Activated CD8-positive, alpha-beta T cell treated with anti-CD3 and anti-CD28 coated beads, Interleukin-2, amount 10 ng/mL, durations not matched to agents 7 days and 5 days (primary cell): Measurements from ENCODE around the gene CTU2. TPM values are rescaled to one million over a fixed set of nuclear protein-coding genes. Genes with fewer than 3 reads are reported as not detected.

ENCODE experiments used
- ATAC-seq: fragments of 150-1000 bp; cut with Tn5 transposase; one replicate; pipeline ENCODE4 v1.10.0; 2021; ENCODE audit warnings: moderate library complexity
- CTCF ChIA-PET: fragments of 350-600 bp; sonication (Branson Sonifier 250); formaldehyde crosslinking; loops from one replicate; lab custom pipeline; 2021; ENCODE audit warnings: antibody characterized with exemption; lab: Charles Lee
- POLR2A ChIA-PET: fragments of 350-600 bp; sonication (Branson Sonifier 250); formaldehyde crosslinking; loops from one replicate; lab custom pipeline; 2021; ENCODE audit warnings: antibody characterized with exemption; lab: Charles Lee
- DNase-seq: peaks from one replicate; pipeline ENCODE4 v3.0.0-alpha.2; 2020
- H3K27ac Mint-ChIP-seq: one replicate; pipeline ENCODE4 v1.8.0; 2021; ENCODE audit warnings: mild to moderate bottlenecking, mixed read lengths
- H3K27me3 Mint-ChIP-seq: one replicate; pipeline ENCODE4 v1.8.0; 2021; ENCODE audit warnings: low read depth, mixed read lengths
- H3K36me3 Mint-ChIP-seq: one replicate; pipeline ENCODE4 v1.8.0; 2021; ENCODE audit warnings: low read depth, mixed read lengths
- H3K4me1 Mint-ChIP-seq: one replicate; pipeline ENCODE4 v1.8.0; 2021; ENCODE audit warnings: low read depth, mixed read lengths
- H3K4me3 Mint-ChIP-seq: one replicate; pipeline ENCODE4 v1.8.0; 2021; ENCODE audit warnings: mild to moderate bottlenecking, mixed read lengths
- H3K9me3 Mint-ChIP-seq: one replicate; pipeline ENCODE4 v1.8.0; 2022; ENCODE audit warnings: mixed read lengths; ENCODE audit not compliant: insufficient read depth
- total RNA-seq, 2 experiments: library from RNA; stranded (reverse); gene quantifications; one replicate each; pipeline ENCODE4 v1.2.3, GENCODE V29; 2021

Gene CTU2
- total RNA-seq, 2 experiments from 2014 or later: 27.5 to 29.2 TPM

GRCh38 chr16:88706965-88707826 is 893 bp downstream of the CTU2 start:
- ATAC-seq (no peak), DNase-seq (no peak)
- peaks cover 41% of the 10 kb centered on the region for H3K4me1 Mint-ChIP-seq
- CTCF ChIA-PET: interaction anchor here (1.0 kb wide), 1 partner anchor 20 kb away, joined by 3 read pairs; no protein-coding TSS in a partner anchor
- H3K27me3 Mint-ChIP-seq: no peaks in the 10 kb centered on the region
- POLR2A ChIA-PET: interaction anchor here (0.6 to 1.1 kb wide), 3 partner anchors 11 to 105 kb away, joined by 3 to 5 read pairs (median 3); partner anchors contain the start of gene APRT
- peak overlapping the region; percentile 87 for H3K27ac Mint-ChIP-seq
- no peaks in the 10 kb centered on the region for H3K9me3 Mint-ChIP-seq
- peaks cover 17% of the 10 kb centered on the region for H3K36me3 Mint-ChIP-seq
- H3K4me3 Mint-ChIP-seq: peak overlapping the region; percentile 83

- ChIA-PET POLR2A (interaction anchor here (1.0 kb wide), 1 partner anchor 73 kb away, joined by 3 read pairs; no protein-coding TSS in a partner anchor), CTCF (interaction anchor here (1.1 kb wide), 1 partner anchor 32 kb away, joined by 3 read pairs; no protein-coding TSS in a partner anchor)
- Mint-ChIP-seq H3K27ac (peak overlapping the region; percentile 72), H3K27me3 (no peaks in the 10 kb centered on the region), H3K4me3 (no peak overlapping the region), H3K36me3 (peaks cover 3% of the 10 kb centered on the region), H3K9me3 (no peaks in the 10 kb centered on the region), H3K4me1 (peaks cover 16% of the 10 kb centered on the region)
- DNase-seq (no peak), ATAC-seq (no peak)
Observed at GRCh38 chr16:88710556-88710955, 4.3 kb downstream of the CTU2 start.

- ChIA-PET POLR2A (no interaction called here), CTCF (no interaction called here)
- Mint-ChIP-seq H3K27ac (no peak overlapping the region), H3K9me3 (no peaks in the 10 kb centered on the region), H3K36me3 (peaks cover 7% of the 10 kb centered on the region), H3K27me3 (no peaks in the 10 kb centered on the region), H3K4me1 (peaks cover 15% of the 10 kb centered on the region), H3K4me3 (no peak overlapping the region)
- ATAC-seq (no peak), DNase-seq (no peak)
Observed at GRCh38 chr16:88711750-88712340, 5.5 kb downstream of the CTU2 start.

GRCh38 chr16:88712362-88712979 is 6.2 kb downstream of the CTU2 start:
- no peaks in the 10 kb centered on the region for H3K9me3 Mint-ChIP-seq
- no peak for DNase-seq
- no peaks in the 10 kb centered on the region for H3K27me3 Mint-ChIP-seq
- ChIA-PET CTCF (no interaction called here), POLR2A (no interaction called here)
- H3K4me1 Mint-ChIP-seq: peaks cover 9% of the 10 kb centered on the region
- no peak for ATAC-seq
- peaks cover 12% of the 10 kb centered on the region for H3K36me3 Mint-ChIP-seq
- H3K27ac Mint-ChIP-seq: no peak overlapping the region
- no peak overlapping the region for H3K4me3 Mint-ChIP-seq

GRCh38 chr16:88713054-88713453 is 6.8 kb downstream of the CTU2 start:
- ATAC-seq (no peak), DNase-seq (no peak)
- POLR2A ChIA-PET: no interaction called here
- Mint-ChIP-seq H3K4me1 (peaks cover 4% of the 10 kb centered on the region), H3K27me3 (no peaks in the 10 kb centered on the region), H3K27ac (no peak overlapping the region), H3K36me3 (peaks cover 16% of the 10 kb centered on the region), H3K9me3 (no peaks in the 10 kb centered on the region), H3K4me3 (no peak overlapping the region)
- CTCF ChIA-PET: no interaction called here

- no peaks in the 10 kb centered on the region for H3K27me3 Mint-ChIP-seq
- no peaks in the 10 kb centered on the region for H3K9me3 Mint-ChIP-seq
- no peak for ATAC-seq
- POLR2A ChIA-PET: no interaction called here
- no peak for DNase-seq
- CTCF ChIA-PET: no interaction called here
- peaks cover 16% of the 10 kb centered on the region for H3K36me3 Mint-ChIP-seq
- H3K27ac Mint-ChIP-seq: no peak overlapping the region
- no peak overlapping the region for H3K4me3 Mint-ChIP-seq
- peaks cover 4% of the 10 kb centered on the region for H3K4me1 Mint-ChIP-seq
Observed at GRCh38 chr16:88713568-88714419, 7.5 kb downstream of the CTU2 start.

GRCh38 chr16:88714420-88715302 is 8.4 kb downstream of the CTU2 start:
- H3K27me3 Mint-ChIP-seq: no peaks in the 10 kb centered on the region
- peaks cover 25% of the 10 kb centered on the region for H3K36me3 Mint-ChIP-seq
- ChIA-PET CTCF (interaction anchor here (1.2 kb wide), 1 partner anchor 28 kb away, joined by 3 read pairs; no protein-coding TSS in a partner anchor), POLR2A (interaction anchor here (0.6 kb wide), 1 partner anchor 69 kb away, joined by 3 read pairs; no protein-coding TSS in a partner anchor)
- H3K4me1 Mint-ChIP-seq: peaks cover 4% of the 10 kb centered on the region
- no peaks in the 10 kb centered on the region for H3K9me3 Mint-ChIP-seq
- DNase-seq: no peak
- no peak overlapping the region for H3K27ac Mint-ChIP-seq
- ATAC-seq: no peak
- H3K4me3 Mint-ChIP-seq: no peak overlapping the region

GRCh38 chr16:88715312-88716190 is 9.2 kb downstream of the CTU2 start:
- DNase-seq (no peak), ATAC-seq (no peak)
- Mint-ChIP-seq H3K36me3 (peaks cover 30% of the 10 kb centered on the region), H3K4me1 (peaks cover 4% of the 10 kb centered on the region), H3K27me3 (no peaks in the 10 kb centered on the region), H3K27ac (no peak overlapping the region), H3K9me3 (no peaks in the 10 kb centered on the region), H3K4me3 (no peak overlapping the region)
- ChIA-PET CTCF (interaction anchor here (1.2 kb wide), 1 partner anchor 28 kb away, joined by 3 read pairs; no protein-coding TSS in a partner anchor), POLR2A (interaction anchor here (0.6 kb wide), 1 partner anchor 68 kb away, joined by 3 read pairs; no protein-coding TSS in a partner anchor)

- ATAC-seq (no peak), DNase-seq (no peak)
- Mint-ChIP-seq H3K27me3 (no peaks in the 10 kb centered on the region), H3K27ac (no peak overlapping the region), H3K9me3 (no peaks in the 10 kb centered on the region), H3K4me3 (no peak overlapping the region), H3K4me1 (no peaks in the 10 kb centered on the region), H3K36me3 (peaks cover 33% of the 10 kb centered on the region)
- ChIA-PET POLR2A (no interaction called here), CTCF (interaction anchor here (1.2 kb wide), 1 partner anchor 27 kb away, joined by 3 read pairs; no protein-coding TSS in a partner anchor)
Observed at GRCh38 chr16:88716201-88716600, 9.9 kb downstream of the CTU2 start.

- POLR2A ChIA-PET: interaction anchor here (0.5 kb wide), 1 partner anchor 8 kb away, joined by 3 read pairs; no protein-coding TSS in a partner anchor
- Mint-ChIP-seq H3K9me3 (no peaks in the 10 kb centered on the region), H3K4me1 (no peaks in the 10 kb centered on the region), H3K36me3 (peaks cover 35% of the 10 kb centered on the region), H3K4me3 (no peak overlapping the region), H3K27ac (no peak overlapping the region), H3K27me3 (no peaks in the 10 kb centered on the region)
- CTCF ChIA-PET: no interaction called here
- DNase-seq: no peak
- ATAC-seq: no peak
Observed at GRCh38 chr16:88716601-88717001, 10.3 kb downstream of the CTU2 start.
